PC-9 (cell line): Measurements from ENCODE around the gene POU6F2. TPM values are rescaled to one million over a fixed set of nuclear protein-coding genes. Genes with fewer than 3 reads are reported as not detected.

Experiments used
- BruUV-seq: library from RNA; stranded (reverse); fragments of 400-500 nt; replicated peaks from 2 replicates; lab custom pipeline; 2021; lab: Mats Ljungman, UMichigan
- CTCF ChIA-PET: fragments of 300-600 bp; sonication (Branson Sonifier 250); formaldehyde crosslinking; loops from one replicate; lab custom pipeline; 2022; ENCODE audit warnings: antibody characterized with exemption; lab: Charles Lee
- POLR2A ChIA-PET: fragments of 300-600 bp; sonication (Branson Sonifier 250); formaldehyde crosslinking; loops from one replicate; lab custom pipeline; 2022; ENCODE audit warnings: antibody characterized with exemption; ENCODE audit not compliant: unreplicated experiment; lab: Charles Lee
- DNase-seq, 2 experiments: peaks; one replicate each; pipeline versions ENCODE4 v3.0.0 to v3.0.0-alpha.2; 2015 to 2022; ENCODE audit warnings: mixed read lengths in 1 of 2
- H2AFZ ChIP-seq: fragments of 200-600 bp; sonication (generic); 2 replicates; pipeline ENCODE4 v1.8.1; 2017; ENCODE audit warnings: antibody characterized with exemption
- H3F3A ChIP-seq: fragments of 200-600 bp; sonication (generic); 2 replicates; pipeline ENCODE4 v1.8.1; 2017; ENCODE audit warnings: antibody characterized with exemption, mild to moderate bottlenecking, low read depth; ENCODE audit not compliant: insufficient read depth
- H3K27ac ChIP-seq: fragments of 200-600 bp; sonication (generic); 2 replicates; pipeline ENCODE4 v1.6.1; 2016; ENCODE audit warnings: mixed run types
- H3K27me3 ChIP-seq: fragments of 200-600 bp; sonication (generic); 2 replicates; pipeline ENCODE4 v1.6.1; 2016; ENCODE audit warnings: low read depth, mixed run types; ENCODE audit not compliant: insufficient read depth
- H3K36me3 ChIP-seq: fragments of 200-600 bp; sonication (generic); 2 replicates; pipeline ENCODE4 v1.6.1; 2016; ENCODE audit warnings: low read depth, mixed run types
- H3K4me1 ChIP-seq: fragments of 200-600 bp; sonication (generic); replicated peaks from 2 replicates; pipeline ENCODE4 v1.6.1; 2016; ENCODE audit warnings: mixed run types; ENCODE audit not compliant: insufficient read depth
- H3K4me2 ChIP-seq: fragments of 200-600 bp; sonication (generic); 2 replicates; pipeline ENCODE4 v1.6.1; 2017; ENCODE audit warnings: mixed run types
- H3K4me3 ChIP-seq: fragments of 200-600 bp; sonication (generic); 2 replicates; pipeline ENCODE4 v1.6.1; 2016; ENCODE audit warnings: mixed run types
- H3K79me2 ChIP-seq: fragments of 200-600 bp; sonication (generic); 2 replicates; pipeline ENCODE4 v1.6.1; 2017; ENCODE audit warnings: low read depth, mixed run types
- H3K9me2 ChIP-seq: fragments of 200-600 bp; sonication (generic); 2 replicates; pipeline ENCODE4 v1.8.1; 2017; ENCODE audit warnings: mild to moderate bottlenecking; ENCODE audit not compliant: insufficient read depth
- H3K9me3 ChIP-seq: fragments of 200-600 bp; sonication (generic); 2 replicates; pipeline ENCODE4 v1.8.1; 2016; ENCODE audit warnings: low read depth; ENCODE audit not compliant: insufficient read depth
- H4K20me1 ChIP-seq: fragments of 200-600 bp; sonication (generic); 2 replicates; pipeline ENCODE4 v1.8.1; 2017; ENCODE audit not compliant: insufficient read depth
- EZH2 ChIP-seq: fragments of 200-600 bp; sonication (generic); IDR thresholded peaks from 2 replicates; pipeline ENCODE4 v1.8.0; 2017; ENCODE audit warnings: antibody characterized with exemption, low read depth
- intact Hi-C: fragments of 100-400 bp; cut with micrococcal nuclease; formaldehyde crosslinking; loops from one replicate; pipeline ENCODE4 v1.10.0; 2022; ENCODE audit not compliant: unreplicated experiment
- total RNA-seq: library from RNA; stranded (reverse); gene quantifications from 2 replicates; pipeline ENCODE4 v1.2.3, GENCODE V29; 2021
- TF ChIP-seq, protein P1 (sequence below): fragments of 200-600 bp; sonication (generic); conservative IDR thresholded peaks from 2 replicates; pipeline ENCODE4 v1.6.1; 2017; ENCODE audit warnings: mixed run types, antibody characterized with exemption, mild to moderate bottlenecking, moderate library complexity

Gene POU6F2
- total RNA-seq, 1 experiment from 2014 or later: not detected

GRCh38 chr7:39199951-39200350 is 222.2 kb downstream of the POU6F2 start:
- H3K36me3 ChIP-seq: no peaks in the 10 kb centered on the region

GRCh38 chr7:39202041-39202440 is 224.3 kb downstream of the POU6F2 start:
- TF ChIP-seq EZH2: no peak
- TF ChIP-seq, protein P1, sequence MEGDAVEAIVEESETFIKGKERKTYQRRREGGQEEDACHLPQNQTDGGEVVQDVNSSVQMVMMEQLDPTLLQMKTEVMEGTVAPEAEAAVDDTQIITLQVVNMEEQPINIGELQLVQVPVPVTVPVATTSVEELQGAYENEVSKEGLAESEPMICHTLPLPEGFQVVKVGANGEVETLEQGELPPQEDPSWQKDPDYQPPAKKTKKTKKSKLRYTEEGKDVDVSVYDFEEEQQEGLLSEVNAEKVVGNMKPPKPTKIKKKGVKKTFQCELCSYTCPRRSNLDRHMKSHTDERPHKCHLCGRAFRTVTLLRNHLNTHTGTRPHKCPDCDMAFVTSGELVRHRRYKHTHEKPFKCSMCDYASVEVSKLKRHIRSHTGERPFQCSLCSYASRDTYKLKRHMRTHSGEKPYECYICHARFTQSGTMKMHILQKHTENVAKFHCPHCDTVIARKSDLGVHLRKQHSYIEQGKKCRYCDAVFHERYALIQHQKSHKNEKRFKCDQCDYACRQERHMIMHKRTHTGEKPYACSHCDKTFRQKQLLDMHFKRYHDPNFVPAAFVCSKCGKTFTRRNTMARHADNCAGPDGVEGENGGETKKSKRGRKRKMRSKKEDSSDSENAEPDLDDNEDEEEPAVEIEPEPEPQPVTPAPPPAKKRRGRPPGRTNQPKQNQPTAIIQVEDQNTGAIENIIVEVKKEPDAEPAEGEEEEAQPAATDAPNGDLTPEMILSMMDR: no peak
- ChIA-PET CTCF (no interaction called here), POLR2A (no interaction called here)
- Histone ChIP-seq H3F3A (no peaks in the 10 kb centered on the region), H3K4me3 (no peak overlapping the region), H3K4me2 (no peak overlapping the region), H3K27ac (no peak overlapping the region), H3K9me3 (no peaks in the 10 kb centered on the region), H3K4me1 (no peaks in the 10 kb centered on the region), H3K9me2 (no peaks in the 10 kb centered on the region), H3K27me3 (peaks cover 31% of the 10 kb centered on the region; the same call in 1 of the 2 replicates), H3K79me2 (no peaks in the 10 kb centered on the region), H4K20me1 (no peaks in the 10 kb centered on the region), H3K36me3 (no peaks in the 10 kb centered on the region), H2AFZ (no peak overlapping the region)
- no peak for DNase-seq
- intact Hi-C loops: no loop called here
- BruUV-seq: no TSS peak

More at GRCh38 chr7:39199951-39200350, 222.2 kb downstream of the POU6F2 start:
- Histone ChIP-seq H2AFZ (no peak overlapping the region), H3K79me2 (no peaks in the 10 kb centered on the region), H3K4me3 (no peak overlapping the region), H3F3A (no peaks in the 10 kb centered on the region), H3K9me3 (no peaks in the 10 kb centered on the region), H3K9me2 (no peaks in the 10 kb centered on the region), H4K20me1 (no peaks in the 10 kb centered on the region), H3K4me2 (no peak overlapping the region), H3K27me3 (peaks cover 52% of the 10 kb centered on the region), H3K4me1 (no peaks in the 10 kb centered on the region), H3K27ac (no peak overlapping the region)
- DNase-seq: no peak
- ChIA-PET POLR2A (no interaction called here), CTCF (interaction anchor here (0.5 kb wide), 1 partner anchor 1706 kb away, joined by 6 read pairs; no protein-coding TSS in a partner anchor)
- BruUV-seq: no TSS peak
- no peak for TF ChIP-seq EZH2
- TF ChIP-seq, protein P1: no peak
- intact Hi-C loops: no loop called here

DNA sequence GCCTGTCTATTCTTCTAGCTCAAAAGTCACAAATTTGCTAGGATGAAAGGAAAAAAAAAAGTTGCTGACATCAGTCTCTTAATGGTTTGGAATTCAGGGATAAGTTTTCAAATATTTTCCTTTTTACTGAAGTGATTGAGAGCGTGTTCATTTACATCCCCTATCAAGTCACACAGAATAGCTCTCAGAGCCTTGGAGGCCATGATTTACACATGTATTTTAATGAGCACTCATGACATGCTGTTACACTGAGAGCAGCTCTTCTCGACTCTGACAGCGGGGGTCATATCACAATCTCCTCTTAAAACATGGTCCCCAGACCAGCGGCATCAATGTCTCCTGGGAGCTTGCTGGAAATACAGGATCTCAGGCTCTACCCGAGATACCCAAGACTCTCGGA is 232.7 kb downstream of the POU6F2 start:
- Histone ChIP-seq H3K27ac (no peak overlapping the region), H3K4me1 (no peaks in the 10 kb centered on the region), H3K9me3 (no peaks in the 10 kb centered on the region), H3K79me2 (no peaks in the 10 kb centered on the region), H3K27me3 (peaks cover 6% of the 10 kb centered on the region; the same call in 1 of the 2 replicates), H3F3A (no peaks in the 10 kb centered on the region), H3K9me2 (no peaks in the 10 kb centered on the region), H2AFZ (no peak overlapping the region), H3K4me3 (no peak overlapping the region), H3K4me2 (no peak overlapping the region), H3K36me3 (no peaks in the 10 kb centered on the region), H4K20me1 (no peaks in the 10 kb centered on the region)
- ChIA-PET POLR2A (no interaction called here), CTCF (no interaction called here)
- intact Hi-C loops: no loop called here
- no TSS peak for BruUV-seq
- no peak for DNase-seq
- no peak for TF ChIP-seq EZH2
- TF ChIP-seq, protein P1: no peak
